Cardiac muscle cell (in vitro differentiated cells and primary cell): ENCODE measurements around the gene RFK. TPM values are rescaled to one million over a fixed set of nuclear protein-coding genes. Genes with fewer than 3 reads are reported as not detected.

ENCODE experiments used
- DNase-seq, 2 donors: peaks; one replicate each; pipeline versions ENCODE4 v3.0.0 to v3.0.0-alpha.2; 2010 to 2017; ENCODE audit warnings: low read depth in 1 of 2, low spot score in 1 of 2
- H3K27ac ChIP-seq: fragments of 200-600 bp; sonication (generic); 2 replicates; pipeline ENCODE4 v1.5.1; 2016
- H3K27me3 ChIP-seq: fragments of 200-600 bp; sonication (generic); 2 replicates; pipeline ENCODE4 v1.6.0; 2016; ENCODE audit warnings: control low read depth
- H3K36me3 ChIP-seq: fragments of 200-600 bp; sonication (generic); 2 replicates; pipeline ENCODE4 v1.5.1; 2016; ENCODE audit warnings: control low read depth
- H3K4me1 ChIP-seq: fragments of 200-600 bp; sonication (generic); 2 replicates; pipeline ENCODE4 v1.8.1; 2017; ENCODE audit warnings: low read depth, mild to moderate bottlenecking, mixed run types
- H3K4me3 ChIP-seq: fragments of 200-600 bp; sonication (generic); 2 replicates; pipeline ENCODE4 v1.5.1; 2016; ENCODE audit warnings: mild to moderate bottlenecking
- H3K9me3 ChIP-seq: fragments of 200-600 bp; sonication (generic); 2 replicates; pipeline ENCODE4 v1.5.1; 2017; ENCODE audit warnings: low read depth, mild to moderate bottlenecking, control low read depth
- CTCF ChIP-seq: IDR thresholded peaks from 2 replicates; pipeline ENCODE4 v1.5.1; 2012; ENCODE audit warnings: low read depth, mild to moderate bottlenecking, low read length
- polyA plus RNA-seq: library from polyadenylated mRNA; unstranded; fragments of >200 nt; fragmentation: Nextera tagmentation; extraction: Ambion mirVana; gene quantifications from 2 replicates; pipeline ENCODE4 v1.2.1, GENCODE V29; 2016
- total RNA-seq: library from RNA; depleted of rRNA; stranded (reverse); fragments of >200 nt; gene quantifications from 2 replicates; pipeline ENCODE4 v1.2.3, GENCODE V29; 2016

The RFK gene
- total and polyA plus RNA-seq, 2 experiments from 2014 or later = 14.2 to 18.2 TPM

GRCh38 chr9:76379494-76379893, 14.7 kb downstream of the RFK start:
- no peaks in the 10 kb centered on the region for H3K36me3 ChIP-seq
- no peaks in the 10 kb centered on the region for H3K27me3 ChIP-seq
- H3K4me3 ChIP-seq = no peak overlapping the region

GRCh38 chr9:76378367-76379073, 15.7 kb downstream of the RFK start:
- DNase-seq = no peak
- Histone ChIP-seq H3K27me3 (no peaks in the 10 kb centered on the region), H3K36me3 (no peaks in the 10 kb centered on the region), H3K27ac (no peak overlapping the region), H3K4me1 (peaks cover 13% of the 10 kb centered on the region), H3K9me3 (no peaks in the 10 kb centered on the region), H3K4me3 (no peak overlapping the region)
- no peak for TF ChIP-seq CTCF

More at GRCh38 chr9:76379494-76379893, 14.7 kb downstream of the RFK start:
- H3K4me1 ChIP-seq = peaks cover 11% of the 10 kb centered on the region
- TF ChIP-seq CTCF = no peak
- no peaks in the 10 kb centered on the region for H3K9me3 ChIP-seq
- no peak for DNase-seq
- H3K27ac ChIP-seq = no peak overlapping the region

GRCh38 chr9:76377791-76378190, 16.4 kb downstream of the RFK start:
- no peak overlapping the region for H3K27ac ChIP-seq
- H3K4me1 ChIP-seq = peaks cover 16% of the 10 kb centered on the region
- no peak for DNase-seq
- no peaks in the 10 kb centered on the region for H3K9me3 ChIP-seq
- no peak overlapping the region for H3K4me3 ChIP-seq
- no peaks in the 10 kb centered on the region for H3K27me3 ChIP-seq
- no peak for TF ChIP-seq CTCF
- no peaks in the 10 kb centered on the region for H3K36me3 ChIP-seq

- H3K27me3 ChIP-seq = no peaks in the 10 kb centered on the region
- no peak for TF ChIP-seq CTCF
- no peak overlapping the region for H3K4me3 ChIP-seq
- H3K27ac ChIP-seq = no peak overlapping the region
- H3K36me3 ChIP-seq = no peaks in the 10 kb centered on the region
- peak; percentile 88 to 93 for DNase-seq
- peaks cover 28% of the 10 kb centered on the region for H3K4me1 ChIP-seq
- H3K9me3 ChIP-seq = no peaks in the 10 kb centered on the region
These were observed 19.3 kb downstream of the RFK start for GRCh38 chr9:76374783-76375559.

- no peak overlapping the region for H3K4me3 ChIP-seq
- H3K27ac ChIP-seq = no peak overlapping the region
- no peak for TF ChIP-seq CTCF
- no peaks in the 10 kb centered on the region for H3K27me3 ChIP-seq
- no peaks in the 10 kb centered on the region for H3K36me3 ChIP-seq
- H3K9me3 ChIP-seq = no peaks in the 10 kb centered on the region
- no peak for DNase-seq
- peaks cover 35% of the 10 kb centered on the region for H3K4me1 ChIP-seq
These were observed 20.3 kb downstream of the RFK start for GRCh38 chr9:76373784-76374474.
